Skeletal muscle tissue (tissue), 4 donors: ENCODE data around the gene MAD1L1. TPM values are rescaled to one million over a fixed set of nuclear protein-coding genes. Genes with fewer than 3 reads are reported as not detected.
"Not testable (repeated sequence)": the region's sequence is repeated elsewhere in the genome, so short reads cannot be mapped to it uniquely, and the experiment has no call there.

ENCODE experiments used
- H3K27ac ChIP-seq: one replicate; pipeline ENCODE4 v1.7.0; 2013; ENCODE audit warnings: mild to moderate bottlenecking, low read depth, low read length, inconsistent platforms
- H3K27me3 ChIP-seq, 3 donors: one replicate each; pipeline ENCODE4 v1.7.0; 2013; ENCODE audit warnings: low read length in 3 of 3; ENCODE audit not compliant: control insufficient read depth in 3 of 3, insufficient read depth in 3 of 3
- H3K36me3 ChIP-seq, 3 donors: one replicate each; pipeline ENCODE4 v1.7.0; 2013; ENCODE audit warnings: low read length in 3 of 3; ENCODE audit not compliant: control insufficient read depth in 3 of 3, insufficient read depth in 3 of 3
- H3K4me1 ChIP-seq, 3 donors: one replicate each; pipeline ENCODE4 v1.7.0; 2013; ENCODE audit warnings: low read length in 3 of 3, mild to moderate bottlenecking in 3 of 3; ENCODE audit not compliant: control insufficient read depth in 3 of 3, insufficient read depth in 3 of 3
- H3K4me3 ChIP-seq, 3 donors: one replicate each; pipeline ENCODE4 v1.7.0; 2013; ENCODE audit warnings: low read length in 3 of 3
- H3K9ac ChIP-seq, 3 donors: one replicate each; pipeline ENCODE4 v1.7.0; 2013; ENCODE audit warnings: low read length in 3 of 3, mild to moderate bottlenecking in 3 of 3, moderate library complexity in 2 of 3, low read depth in 1 of 3
- H3K9me3 ChIP-seq, 3 donors: one replicate each; pipeline ENCODE4 v1.7.0; 2013; ENCODE audit warnings: low read length in 3 of 3; ENCODE audit not compliant: control insufficient read depth in 3 of 3
- total RNA-seq: library from RNA; depleted of rRNA; stranded (reverse); fragments of >200 nt; gene quantifications from one replicate; pipeline ENCODE4 v1.2.3, GENCODE V29; 2014
- donor health status: Osteomylitis.

Gene MAD1L1
- total RNA-seq, 1 donor from 2014 or later, result 42.3 TPM

- no peaks in the 10 kb centered on the region for H3K27me3 ChIP-seq
- no peak overlapping the region for H3K9ac ChIP-seq
- H3K9me3 ChIP-seq, result no peaks in the 10 kb centered on the region
- no peaks in the 10 kb centered on the region for H3K4me1 ChIP-seq
- H3K27ac ChIP-seq, result no peak overlapping the region
- peaks cover 0 to 1% (median 0%) of the 10 kb centered on the region in 3 donors for H3K36me3 ChIP-seq
- no peak overlapping the region for H3K4me3 ChIP-seq
These were observed 231.9 kb downstream of the MAD1L1 start for GRCh38 chr7:2000746-2001321.

DNA sequence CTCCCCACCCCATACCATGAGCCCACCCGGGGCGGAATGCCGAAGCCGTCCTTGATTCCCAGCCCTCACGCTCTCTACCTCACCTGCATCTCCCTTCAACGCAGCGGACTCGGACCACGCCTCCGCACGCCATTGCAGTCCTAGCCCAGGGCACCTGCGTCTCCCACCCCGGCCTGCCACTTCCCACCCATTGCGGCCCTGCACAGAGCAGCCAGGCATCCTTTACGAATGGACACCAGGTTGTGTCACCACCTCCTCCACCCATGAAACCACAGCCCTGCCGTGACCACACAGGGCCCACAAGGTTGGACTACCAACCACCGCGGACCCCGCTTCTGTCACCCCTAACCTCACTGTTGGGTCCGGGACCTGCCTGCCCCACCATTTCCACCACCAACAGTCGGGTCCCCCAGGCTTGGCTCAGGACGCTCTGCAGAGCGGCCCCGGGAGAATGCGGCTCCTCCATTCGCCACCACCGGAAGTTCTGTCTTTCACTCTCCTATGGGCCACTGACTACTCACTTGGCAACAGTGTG is 232.5 kb downstream of the MAD1L1 start:
- Histone ChIP-seq H3K4me3 (no peak overlapping the region), H3K27me3 (no peaks in the 10 kb centered on the region), H3K36me3 (peaks cover 0 to 1% (median 0%) of the 10 kb centered on the region in 3 donors)

DNA sequence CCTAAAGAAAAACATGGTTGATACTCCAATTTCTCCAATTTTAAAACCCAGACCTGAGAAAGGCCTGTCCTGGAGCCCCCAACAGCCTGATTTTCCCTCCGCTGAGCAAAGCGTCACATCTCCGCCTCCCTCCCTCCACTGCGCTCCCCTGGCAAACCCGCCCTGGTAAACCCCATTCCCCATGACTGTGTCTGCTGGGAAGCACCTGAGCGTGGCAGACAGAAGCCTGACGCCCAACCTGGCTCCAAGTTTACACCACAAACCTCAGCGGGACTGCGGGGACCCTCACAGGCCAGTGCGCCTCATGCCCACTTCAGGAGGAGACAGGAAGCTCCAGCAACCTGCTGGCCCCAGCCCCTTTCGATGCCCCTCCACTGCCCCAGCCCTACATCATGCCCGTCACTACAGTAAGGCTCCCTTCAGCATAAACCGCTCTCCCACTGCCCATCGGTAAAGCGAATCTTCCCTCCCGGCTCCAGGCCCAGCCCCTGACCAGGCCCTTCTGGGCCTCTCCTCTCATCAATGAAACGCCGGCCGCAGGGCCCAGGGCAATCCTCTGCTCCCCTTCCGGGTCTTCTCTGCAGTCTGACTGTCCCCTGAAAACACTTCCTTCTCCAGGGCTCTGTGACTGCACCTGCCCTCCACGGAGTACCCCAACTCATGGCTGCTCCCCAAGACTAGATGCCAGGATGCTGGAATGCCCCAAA is 233.3 kb downstream of the MAD1L1 start:
- Histone ChIP-seq H3K9ac (no peak overlapping the region), H3K36me3 (peaks cover 0 to under 1% (median 0%) of the 10 kb centered on the region in 3 donors), H3K27me3 (no peaks in the 10 kb centered on the region), H3K4me3 (no peak overlapping the region), H3K9me3 (no peaks in the 10 kb centered on the region), H3K4me1 (peaks cover 7 to 13% (median 13%) of the 10 kb centered on the region in 3 donors), H3K27ac (no peak overlapping the region)

More for the DNA sequence above, 232.5 kb downstream of the MAD1L1 start:
- Histone ChIP-seq H3K4me1 (peaks cover 0 to 5% (median 5%) of the 10 kb centered on the region in 3 donors), H3K9me3 (no peaks in the 10 kb centered on the region), H3K9ac (no peak overlapping the region), H3K27ac (no peak overlapping the region)

DNA sequence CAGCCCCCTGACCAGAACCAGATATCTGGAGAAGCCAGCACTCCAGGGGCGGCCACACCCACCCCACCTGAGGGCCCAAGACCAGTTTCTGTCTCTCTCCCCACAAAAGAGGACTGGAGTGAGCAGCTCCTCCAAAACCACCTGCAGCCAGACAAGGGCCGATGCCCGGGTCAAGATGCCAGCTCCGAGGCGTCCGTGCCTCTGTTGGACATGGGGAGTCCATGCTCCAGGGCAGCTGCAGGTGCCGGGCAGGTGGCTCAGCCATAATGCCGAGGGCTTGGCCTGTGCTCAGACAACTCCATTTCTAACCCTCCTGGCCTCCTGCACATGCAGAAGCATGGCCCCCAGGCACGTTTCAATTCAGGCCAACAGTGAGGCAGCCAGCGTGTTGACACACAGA is 234.6 kb downstream of the MAD1L1 start:
- H3K27me3 ChIP-seq, result no peaks in the 10 kb centered on the region
- H3K27ac ChIP-seq, result no peak overlapping the region
- H3K4me1 ChIP-seq, result peaks cover 15 to 25% (median 19%) of the 10 kb centered on the region in 3 donors
- H3K36me3 ChIP-seq, result no peaks in the 10 kb centered on the region
- H3K4me3 ChIP-seq, result no peak overlapping the region
- no peak overlapping the region for H3K9ac ChIP-seq
- no peaks in the 10 kb centered on the region for H3K9me3 ChIP-seq

GRCh38 chr7:1997537-1998076 is 235.1 kb downstream of the MAD1L1 start:
- no peak overlapping the region for H3K4me3 ChIP-seq
- H3K4me1 ChIP-seq, result peaks cover 15 to 30% (median 24%) of the 10 kb centered on the region in 3 donors
- H3K9ac ChIP-seq, result no peak overlapping the region
- no peaks in the 10 kb centered on the region for H3K27me3 ChIP-seq
- no peaks in the 10 kb centered on the region for H3K36me3 ChIP-seq
- H3K9me3 ChIP-seq, result no peaks in the 10 kb centered on the region
- H3K27ac ChIP-seq, result no peak overlapping the region

DNA sequence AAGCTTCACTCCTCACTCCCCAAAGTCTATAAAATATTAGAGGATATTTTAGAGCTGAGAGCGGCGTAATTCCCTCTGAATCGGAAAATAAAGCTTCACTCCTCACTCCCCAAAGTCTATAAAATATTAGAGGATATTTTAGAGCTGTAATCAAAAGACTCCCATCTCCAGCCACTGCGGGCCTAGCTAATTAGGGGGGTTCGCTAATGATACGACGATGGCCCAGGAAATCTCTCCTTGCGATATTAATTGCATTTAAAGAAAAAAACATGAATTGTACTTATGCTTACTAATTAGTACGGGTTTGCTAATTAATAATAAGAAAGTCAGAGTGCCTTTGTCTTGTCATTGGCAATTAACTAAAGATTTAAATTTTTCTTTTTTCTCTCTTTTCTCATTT is 235.9 kb downstream of the MAD1L1 start:
- no peak overlapping the region for H3K4me3 ChIP-seq
- no peak overlapping the region for H3K27ac ChIP-seq
- H3K9me3 ChIP-seq, result no peaks in the 10 kb centered on the region
- no peaks in the 10 kb centered on the region for H3K27me3 ChIP-seq
- no peak overlapping the region for H3K9ac ChIP-seq
- peaks cover 18 to 31% (median 28%) of the 10 kb centered on the region in 3 donors for H3K4me1 ChIP-seq
- no peaks in the 10 kb centered on the region for H3K36me3 ChIP-seq

DNA sequence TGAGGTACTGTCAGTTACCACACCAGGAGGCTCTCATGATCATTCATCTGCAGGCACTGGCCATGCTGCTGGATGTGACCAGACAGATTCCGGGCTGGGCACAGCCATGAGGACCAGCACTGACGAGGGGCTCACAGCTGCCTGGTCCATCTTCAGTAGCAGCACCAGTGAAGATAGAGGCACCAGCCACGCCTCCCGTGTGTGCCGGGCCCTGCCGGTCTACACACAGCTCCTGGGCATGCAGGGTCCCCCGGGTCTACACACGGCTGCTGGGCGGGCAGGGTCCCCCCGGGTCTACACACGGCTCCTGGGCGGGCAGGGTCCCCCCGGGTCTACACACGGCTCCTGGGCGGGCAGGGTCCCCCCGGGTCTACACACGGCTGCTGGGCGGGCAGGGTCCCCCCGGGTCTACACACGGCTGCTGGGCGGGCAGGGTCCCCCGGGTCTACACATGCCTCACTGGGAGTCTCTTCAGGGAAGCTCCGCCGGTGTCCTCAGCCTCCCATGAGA is 236.8 kb downstream of the MAD1L1 start:
- H3K9ac ChIP-seq, H3K36me3 ChIP-seq, H3K4me3 ChIP-seq, H3K9me3 ChIP-seq, H3K27ac ChIP-seq, H3K27me3 ChIP-seq: not testable (repeated sequence)
- peaks cover 18 to 31% (median 28%) of the 10 kb centered on the region in 3 donors for H3K4me1 ChIP-seq

DNA sequence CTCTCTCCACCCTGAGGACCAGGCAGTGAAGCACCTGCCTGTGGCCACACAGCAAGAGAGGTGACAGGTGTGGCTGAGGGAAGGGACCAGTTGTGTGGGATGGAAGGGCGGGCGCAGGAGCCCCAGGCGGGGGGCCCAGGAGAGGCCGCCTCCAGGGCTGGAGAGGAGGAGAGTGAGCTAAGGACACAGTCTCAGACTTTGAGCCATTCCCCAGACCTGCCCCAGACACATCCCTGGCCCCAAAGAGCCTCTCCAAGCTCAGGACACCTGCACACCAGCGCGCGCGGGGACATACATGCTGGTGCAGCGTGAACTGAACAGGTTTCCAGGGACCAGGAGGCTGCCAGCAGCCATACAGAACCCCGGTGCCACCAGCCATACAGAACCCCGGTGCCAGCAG is 237.3 kb downstream of the MAD1L1 start:
- H3K27ac ChIP-seq, result no peak overlapping the region
- no peaks in the 10 kb centered on the region for H3K9me3 ChIP-seq
- peaks cover 18 to 31% (median 28%) of the 10 kb centered on the region in 3 donors for H3K4me1 ChIP-seq
- H3K27me3 ChIP-seq, result no peaks in the 10 kb centered on the region
- no peaks in the 10 kb centered on the region for H3K36me3 ChIP-seq
- no peak overlapping the region for H3K4me3 ChIP-seq
- H3K9ac ChIP-seq, result peak overlapping the region in 1 of 3 donors; percentile 54

DNA sequence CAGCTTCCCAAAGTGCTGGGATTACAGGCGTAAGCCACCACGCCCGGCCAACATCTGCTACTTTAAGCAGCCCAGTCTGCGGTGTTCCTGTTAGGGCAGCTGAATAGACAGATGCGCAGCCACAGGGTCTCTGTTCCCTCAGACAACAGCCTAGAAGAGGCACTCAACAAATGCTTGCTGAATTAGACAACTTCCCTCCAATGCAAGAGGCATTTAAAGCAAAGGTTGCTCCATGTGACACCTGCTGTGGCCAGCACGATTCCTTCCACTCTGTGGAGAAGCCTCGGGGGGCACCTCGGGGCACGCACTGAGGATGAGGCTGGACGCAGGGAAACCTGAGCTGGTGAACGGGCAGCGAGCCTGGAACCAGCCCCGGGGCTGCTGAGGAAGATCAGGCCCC is 237.8 kb downstream of the MAD1L1 start:
- H3K4me3 ChIP-seq, result no peak overlapping the region
- H3K36me3 ChIP-seq, result no peaks in the 10 kb centered on the region

More for the DNA sequence above, 237.8 kb downstream of the MAD1L1 start:
- Histone ChIP-seq H3K27ac (no peak overlapping the region), H3K9me3 (no peaks in the 10 kb centered on the region), H3K9ac (peak overlapping the region in 1 of 3 donors; percentile 54), H3K4me1 (peaks cover 18 to 31% (median 28%) of the 10 kb centered on the region in 3 donors), H3K27me3 (no peaks in the 10 kb centered on the region)
